Sigmoid colon (tissue), 7 donors: ENCODE measurements around the gene TIRAP. TPM values are rescaled to one million over a fixed set of nuclear protein-coding genes. Genes with fewer than 3 reads are reported as not detected.

ENCODE experiments used
- DNase-seq: peaks from one replicate; pipeline ENCODE4 v3.0.0-alpha.2; 2019
- H3K27ac ChIP-seq, 4 donors: fragments of 200-600 bp; sonication (generic); one replicate each; pipeline ENCODE4 v1.5.1; 2016 to 2019; ENCODE audit warnings: mild to moderate bottlenecking in 1 of 4
- H3K27me3 ChIP-seq, 3 donors: fragments of 200-600 bp; sonication (generic); one replicate each; pipeline ENCODE4 v1.5.1; 2019; ENCODE audit warnings: mild to moderate bottlenecking in 1 of 3
- H3K36me3 ChIP-seq, 4 donors: fragments of 200-600 bp; sonication (generic); one replicate each; pipeline ENCODE4 v1.5.1; 2016 to 2019
- H3K4me1 ChIP-seq, 4 donors: fragments of 200-600 bp; sonication (generic); one replicate each; pipeline ENCODE4 v1.5.1; 2017 to 2019
- H3K4me3 ChIP-seq, 4 donors: fragments of 200-600 bp; sonication (generic); one replicate each; pipeline ENCODE4 v1.5.1; 2017 to 2019; ENCODE audit warnings: mild to moderate bottlenecking in 2 of 4, moderate library complexity in 1 of 4
- H3K9me3 ChIP-seq, 4 donors: fragments of 200-600 bp in 3 of 4; sonication (generic) in 3 of 4; one replicate each; pipeline versions ENCODE4 v1.5.1 to v1.6.1; 2013 to 2019
- CTCF ChIP-seq, 4 experiments: fragments of 450-650 bp in 3 of 4; fragments of 200-600 bp in 1 of 4; IDR thresholded peaks; one replicate each; pipeline ENCODE4 v1.5.1; 2016 to 2019; ENCODE audit warnings: antibody characterized with exemption in 4 of 4, mild to moderate bottlenecking in 3 of 4, moderate library complexity in 2 of 4
- EP300 ChIP-seq, 4 donors: sonication (generic); formaldehyde crosslinking; IDR thresholded peaks; one replicate each; pipeline ENCODE4 v1.6.1; 2017; ENCODE audit warnings: antibody characterized with exemption in 4 of 4
- POLR2A ChIP-seq, 2 donors: fragments of 450-650 bp; IDR thresholded peaks; one replicate each; pipeline ENCODE4 v1.6.1; 2016; ENCODE audit warnings: antibody characterized with exemption in 2 of 2, mild to moderate bottlenecking in 2 of 2, moderate library complexity in 2 of 2
- POLR2AphosphoS5 ChIP-seq, 4 donors: sonication (generic); formaldehyde crosslinking; IDR thresholded peaks; one replicate each; pipeline ENCODE4 v1.6.1; 2017; ENCODE audit warnings: antibody characterized with exemption in 4 of 4
- WGBS, 2 donors: extraction: QIAGEN DNeasy Blood & Tissue Kit; methylation state at CpG; one replicate each; pipeline ENCODE4 v1.1.7; 2013; 5-methylcytosine and 5-hydroxymethylcytosine counted together
- intact Hi-C: fragments of 100-400 bp; cut with DNase I; formaldehyde crosslinking; loops from one replicate; pipeline ENCODE4 v1.15.1; 2023
- polyA plus RNA-seq, 3 donors: library from polyadenylated mRNA; stranded (reverse); fragments of 200-250 nt; gene quantifications; one replicate each; pipeline ENCODE4 v1.2.3, GENCODE V29; 2013
- total RNA-seq, 4 donors: library from RNA; depleted of rRNA; stranded (reverse); fragments of >200 nt; gene quantifications; one replicate each; pipeline ENCODE4 v1.1.0, GENCODE V29; 2016
- donor health status: healthy with polysubstance abuse.
- donor health status: Bipolar disorder and iron deficiency.
- donor health status: healthy.

TIRAP gene
- total and polyA plus RNA-seq, 7 donors: 4.2 to 11.5 (median 9.3) TPM

- DNase-seq: peak; percentile 50
- Histone ChIP-seq H3K4me3 (no peak overlapping the region), H3K27me3 (no peaks in the 10 kb centered on the region), H3K9me3 (no peaks in the 10 kb centered on the region), H3K4me1 (peaks cover 0 to 12% (median 9%) of the 10 kb centered on the region in 4 donors), H3K27ac (peak overlapping the region in 1 of 4 donors; percentile 25), H3K36me3 (peaks cover 0 to 42% (median 11%) of the 10 kb centered on the region in 4 donors)
- no peak for TF ChIP-seq EP300 (IDR thresholded peaks at IDR 0.05)
- 82 to 83% methylated on average over 15 of the region's 15 CpGs for WGBS, 2 donors
- intact Hi-C loops: no loop called here
Observed at GRCh38 chr11:126339073-126339862, 56.4 kb downstream of the TIRAP start.

GRCh38 chr11:126339863-126340434 lies 57.1 kb downstream of the TIRAP start:
- H3K36me3 ChIP-seq: peaks cover 0 to 49% (median 11%) of the 10 kb centered on the region in 4 donors
- TF ChIP-seq CTCF (IDR thresholded peaks at IDR 0.05) (no peak), POLR2AphosphoS5 (IDR thresholded peaks at IDR 0.05) (peak in 1 of 4 donors; percentile 41)
- peaks cover 0 to 12% (median 9%) of the 10 kb centered on the region in 4 donors for H3K4me1 ChIP-seq
- WGBS, 2 donors: 77 to 80% methylated on average over 11 of the region's 11 CpGs
- peak; percentile 88 for DNase-seq
- no peak overlapping the region for H3K4me3 ChIP-seq
- no peaks in the 10 kb centered on the region for H3K9me3 ChIP-seq
- intact Hi-C loops: no loop called here
- no peaks in the 10 kb centered on the region for H3K27me3 ChIP-seq
- peak overlapping the region in 3 of 4 donors; percentile 14 to 53 (median 41) for H3K27ac ChIP-seq

- TF ChIP-seq EP300 (IDR thresholded peaks at IDR 0.05) (no peak), POLR2A (IDR thresholded peaks at IDR 0.05) (no peak), CTCF (IDR thresholded peaks at IDR 0.05) (no peak), POLR2AphosphoS5 (IDR thresholded peaks at IDR 0.05) (no peak)
- Histone ChIP-seq H3K36me3 (peaks cover 0 to 54% (median 11%) of the 10 kb centered on the region in 4 donors), H3K27me3 (no peaks in the 10 kb centered on the region), H3K27ac (peak overlapping the region in 1 of 4 donors; percentile 53), H3K4me1 (peaks cover 0 to 12% (median 9%) of the 10 kb centered on the region in 4 donors), H3K4me3 (no peak overlapping the region), H3K9me3 (no peaks in the 10 kb centered on the region)
- no peak for DNase-seq
- intact Hi-C loops: no loop called here
- 85 to 91% methylated on average over 7 of the region's 7 CpGs for WGBS, 2 donors
Observed at GRCh38 chr11:126340960-126341606, 58.2 kb downstream of the TIRAP start.

GRCh38 chr11:126341760-126342161 lies 58.9 kb downstream of the TIRAP start:
- Histone ChIP-seq H3K9me3 (no peaks in the 10 kb centered on the region), H3K27ac (no peak overlapping the region), H3K4me3 (no peak overlapping the region), H3K36me3 (peaks cover 0 to 55% (median 11%) of the 10 kb centered on the region in 4 donors), H3K27me3 (no peaks in the 10 kb centered on the region), H3K4me1 (peaks cover 0 to 17% (median 9%) of the 10 kb centered on the region in 4 donors)
- no peak for DNase-seq
- TF ChIP-seq EP300 (IDR thresholded peaks at IDR 0.05) (no peak), CTCF (IDR thresholded peaks at IDR 0.05) (no peak), POLR2A (IDR thresholded peaks at IDR 0.05) (no peak)
- 73 to 77% methylated on average over 3 of the region's 3 CpGs for WGBS, 2 donors
- intact Hi-C loops: no loop called here

GRCh38 chr11:126343051-126343450 lies 60.2 kb downstream of the TIRAP start:
- 96% methylated on average over 16 of the region's 16 CpGs for WGBS, 2 donors
- DNase-seq: no peak

More at GRCh38 chr11:126343051-126343450, 60.2 kb downstream of the TIRAP start:
- H3K27ac ChIP-seq: no peak overlapping the region
- H3K27me3 ChIP-seq: no peaks in the 10 kb centered on the region
- no peaks in the 10 kb centered on the region for H3K9me3 ChIP-seq
- H3K4me1 ChIP-seq: peaks cover 0 to 20% (median 13%) of the 10 kb centered on the region in 4 donors
- intact Hi-C loops: no loop called here
- no peak overlapping the region for H3K4me3 ChIP-seq
- TF ChIP-seq EP300 (IDR thresholded peaks at IDR 0.05) (no peak), CTCF (IDR thresholded peaks at IDR 0.05) (no peak), POLR2A (IDR thresholded peaks at IDR 0.05) (no peak), POLR2AphosphoS5 (IDR thresholded peaks at IDR 0.05) (no peak)
- peaks cover 0 to 55% (median 11%) of the 10 kb centered on the region in 4 donors for H3K36me3 ChIP-seq
